H9 (cell line): ENCODE results near the gene RRAD. TPM values are rescaled to one million over a fixed set of nuclear protein-coding genes. Genes with fewer than 3 reads are reported as not detected.

Experiments
- DNase-seq: peaks from one replicate; pipeline ENCODE4 v3.0.0-alpha.2; 2017
- H2AFZ ChIP-seq: one replicate; pipeline ENCODE4 v1.6.1; 2013; ENCODE audit warnings: mild to moderate bottlenecking, low read length, control low read depth, moderate library complexity
- H2AK5ac ChIP-seq: 2 replicates; pipeline ENCODE4 v1.6.1; 2013; ENCODE audit warnings: low read length, control low read depth, mixed read lengths; ENCODE audit not compliant: insufficient read length
- H2BK120ac ChIP-seq: one replicate; pipeline ENCODE4 v1.6.1; 2013; ENCODE audit warnings: low read depth, mild to moderate bottlenecking, low read length, control low read depth, inconsistent platforms; ENCODE audit not compliant: poor library complexity, severe bottlenecking
- H2BK12ac ChIP-seq: 2 replicates; pipeline ENCODE4 v1.6.1; 2013; ENCODE audit warnings: low read length, control low read depth, mixed read lengths, low read depth; ENCODE audit not compliant: insufficient read length
- H2BK15ac ChIP-seq: 2 replicates; pipeline ENCODE4 v1.6.1; 2013; ENCODE audit warnings: low read depth, low read length, control low read depth
- H2BK20ac ChIP-seq: one replicate; pipeline ENCODE4 v1.6.1; 2013; ENCODE audit warnings: low read depth, mild to moderate bottlenecking, low read length, control low read depth, inconsistent platforms; ENCODE audit not compliant: poor library complexity, severe bottlenecking
- H2BK5ac ChIP-seq: 2 replicates; pipeline ENCODE4 v1.6.1; 2013; ENCODE audit warnings: low read length, control low read depth, mixed read lengths; ENCODE audit not compliant: insufficient read length
- H3K14ac ChIP-seq: 2 replicates; pipeline ENCODE4 v1.6.1; 2013; ENCODE audit warnings: low read length, control low read depth; ENCODE audit not compliant: insufficient read depth
- H3K18ac ChIP-seq: 2 replicates; pipeline ENCODE4 v1.6.1; 2013; ENCODE audit warnings: low read depth, mild to moderate bottlenecking, mixed read lengths, low read length, control low read depth; ENCODE audit not compliant: insufficient read length
- H3K23ac ChIP-seq: 2 replicates; pipeline ENCODE4 v1.6.1; 2013; ENCODE audit warnings: low read length, control low read depth, mixed read lengths, low read depth; ENCODE audit not compliant: insufficient read length
- H3K23me2 ChIP-seq: 2 replicates; pipeline ENCODE4 v1.6.1; 2013; ENCODE audit warnings: low read depth, mild to moderate bottlenecking, mixed read lengths, low read length, control low read depth; ENCODE audit not compliant: insufficient read length, poor library complexity, severe bottlenecking
- H3K27ac ChIP-seq: 2 replicates; pipeline ENCODE4 v1.5.1; 2013; ENCODE audit warnings: low read length, control low read depth, mixed read lengths, low read depth; ENCODE audit not compliant: insufficient read length
- H3K27me3 ChIP-seq: 2 replicates; pipeline ENCODE4 v1.6.1; 2013; ENCODE audit warnings: low read length, control low read depth, inconsistent platforms; ENCODE audit not compliant: insufficient read depth
- H3K4ac ChIP-seq: 2 replicates; pipeline ENCODE4 v1.6.1; 2013; ENCODE audit warnings: low read depth, mild to moderate bottlenecking, control low read depth, inconsistent platforms, low read length, moderate library complexity
- H3K4me1 ChIP-seq: 2 replicates; pipeline ENCODE4 v1.6.1; 2013; ENCODE audit warnings: low read length, control low read depth, inconsistent platforms; ENCODE audit not compliant: insufficient read depth
- H3K4me2 ChIP-seq: 2 replicates; pipeline ENCODE4 v1.6.1; 2013; ENCODE audit warnings: low read length, control low read depth, mixed read lengths; ENCODE audit not compliant: insufficient read length, insufficient read depth
- H3K56ac ChIP-seq: 2 replicates; pipeline ENCODE4 v1.6.1; 2013; ENCODE audit warnings: low read depth, mild to moderate bottlenecking, mixed read lengths, low read length, control low read depth; ENCODE audit not compliant: insufficient read length
- H3K79me1 ChIP-seq: 2 replicates; pipeline ENCODE4 v1.6.1; 2013; ENCODE audit warnings: low read depth, mild to moderate bottlenecking, moderate library complexity, low read length, control low read depth, inconsistent platforms; ENCODE audit not compliant: insufficient read depth, poor library complexity, severe bottlenecking
- H3K79me2 ChIP-seq: 2 replicates; pipeline ENCODE4 v1.6.1; 2013; ENCODE audit warnings: low read length, control low read depth, inconsistent platforms; ENCODE audit not compliant: insufficient read depth
- H3K9ac ChIP-seq: 2 replicates; pipeline ENCODE4 v1.6.1; 2013; ENCODE audit warnings: low read length, control low read depth, mixed read lengths; ENCODE audit not compliant: insufficient read length; ENCODE audit errors: extremely low read depth
- H3K9me3 ChIP-seq: one replicate; pipeline ENCODE4 v1.6.1; 2013; ENCODE audit warnings: low read depth, low read length, inconsistent platforms; ENCODE audit not compliant: control insufficient read depth
- H3T11ph ChIP-seq: one replicate; pipeline ENCODE4 v1.6.1; 2013; ENCODE audit warnings: mild to moderate bottlenecking, low read length, control low read depth, inconsistent platforms
- H4K20me1 ChIP-seq: one replicate; pipeline ENCODE4 v1.6.1; 2013; ENCODE audit not compliant: control insufficient read depth, insufficient read length, insufficient read depth
- H4K5ac ChIP-seq: 2 replicates; pipeline ENCODE4 v1.6.1; 2013; ENCODE audit warnings: low read depth, mild to moderate bottlenecking, mixed read lengths, low read length, control low read depth; ENCODE audit not compliant: insufficient read length
- H4K8ac ChIP-seq: replicated peaks from 2 replicates; pipeline ENCODE4 v1.6.1; 2013; ENCODE audit warnings: low read length, control low read depth, mixed read lengths, low read depth; ENCODE audit not compliant: insufficient read length
- H4K91ac ChIP-seq: 2 replicates; pipeline ENCODE4 v1.6.1; 2013; ENCODE audit warnings: low read depth, mild to moderate bottlenecking, moderate library complexity, mixed read lengths, low read length, control low read depth; ENCODE audit not compliant: insufficient read length
- H3K27ac Mint-ChIP-seq, 3 experiments: 2 replicates in 2 of 3; 3 replicates in 1 of 3; pipeline ENCODE4 v1.8.0; 2020 to 2021; ENCODE audit warnings: mixed read lengths in 3 of 3, mild to moderate bottlenecking in 1 of 3, moderate library complexity in 1 of 3
- H3K27me3 Mint-ChIP-seq: 2 replicates; pipeline ENCODE4 v1.8.0; 2021; ENCODE audit warnings: low read depth, mild to moderate bottlenecking, moderate library complexity, mixed read lengths
- H3K36me3 Mint-ChIP-seq, 3 experiments: 2 replicates in 2 of 3; 3 replicates in 1 of 3; pipeline ENCODE4 v1.8.0; 2020 to 2021; ENCODE audit warnings: low read depth in 3 of 3, mixed read lengths in 3 of 3; ENCODE audit not compliant: insufficient read depth in 1 of 3
- H3K4me1 Mint-ChIP-seq, 2 experiments: 2 replicates each; pipeline ENCODE4 v1.8.0; 2020; ENCODE audit warnings: mixed read lengths in 2 of 2
- H3K4me3 Mint-ChIP-seq, 2 experiments: 2 replicates in 1 of 2; 3 replicates in 1 of 2; pipeline ENCODE4 v1.8.0; 2020 to 2021; ENCODE audit warnings: mild to moderate bottlenecking in 2 of 2, mixed read lengths in 2 of 2, moderate library complexity in 1 of 2
- H3K9me3 Mint-ChIP-seq, 2 experiments: 2 replicates in 1 of 2; 3 replicates in 1 of 2; pipeline ENCODE4 v1.8.0; 2020; ENCODE audit warnings: mild to moderate bottlenecking in 2 of 2, mixed read lengths in 2 of 2, moderate library complexity in 1 of 2
- WGBS: extraction: QIAGEN DNeasy Blood & Tissue Kit; methylation state at CpG from one replicate; pipeline ENCODE4 v1.1.7; 2013; ENCODE audit warnings: missing lambda C conversion rate, low lambda C conversion rate, mixed read lengths; ENCODE audit not compliant: insufficient read length; ENCODE audit errors: extremely low coverage; 5-methylcytosine and 5-hydroxymethylcytosine counted together
- total RNA-seq: library from RNA; stranded (reverse); gene quantifications from 2 replicates; pipeline ENCODE4 v1.2.1, GENCODE V29; 2021
- TF ChIP-seq, protein P1 (sequence below): fragments of 200-600 bp; sonication (generic); conservative IDR thresholded peaks from 3 replicates; pipeline ENCODE4 v1.8.0; 2021; ENCODE audit warnings: antibody characterized with exemption, mild to moderate bottlenecking

Gene RRAD
- total RNA-seq, 1 experiment from 2014 or later: 0.72 TPM

DNA sequence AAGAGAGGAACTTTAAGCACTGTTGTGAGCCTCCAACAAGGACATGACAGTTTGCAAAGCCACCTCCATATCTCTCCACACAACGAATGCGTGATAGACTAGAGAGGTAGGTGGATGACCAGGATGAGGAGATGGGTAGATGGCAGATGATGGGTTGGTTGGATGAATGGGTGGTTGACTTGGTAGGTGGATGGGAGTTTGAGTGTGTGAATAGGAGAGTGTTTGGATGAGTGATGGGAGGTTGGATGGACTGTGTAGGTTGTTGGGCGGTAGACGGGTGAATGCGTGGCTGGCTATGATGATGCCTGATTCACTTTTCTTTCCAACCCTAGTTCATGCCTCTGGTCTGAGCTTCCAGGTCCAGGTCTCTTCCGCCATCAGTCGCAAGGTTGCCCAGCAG lies 10.8 kb downstream of the RRAD start:
- Histone ChIP-seq H2BK12ac (no peak overlapping the region), H3K56ac (no peak overlapping the region), H4K20me1 (no peaks in the 10 kb centered on the region), H3K79me1 (no peaks in the 10 kb centered on the region), H3K4me2 (no peak overlapping the region), H3K9ac (no peak overlapping the region), H3T11ph (no peak overlapping the region), H3K18ac (no peak overlapping the region), H2BK20ac (no peak overlapping the region), H2AFZ (no peak overlapping the region), H3K27ac (no peak overlapping the region), H2BK5ac (no peak overlapping the region), H4K8ac (no peak overlapping the region), H2BK15ac (no peak overlapping the region), H3K14ac (no peak overlapping the region), H3K79me2 (no peaks in the 10 kb centered on the region), H2BK120ac (no peak overlapping the region), H3K4me1 (no peaks in the 10 kb centered on the region), H3K27me3 (no peaks in the 10 kb centered on the region), H3K4ac (no peak overlapping the region), H2AK5ac (no peak overlapping the region), H3K23ac (no peak overlapping the region), H3K9me3 (no peaks in the 10 kb centered on the region), H4K5ac (no peak overlapping the region), H3K23me2 (no peaks in the 10 kb centered on the region), H4K91ac (no peak overlapping the region)
- no peak for DNase-seq
- 100% methylated on average over 2 of the region's 7 CpGs for WGBS
- Mint-ChIP-seq H3K27me3 (peaks cover 34% of the 10 kb centered on the region), H3K27ac (no peak overlapping the region), H3K36me3 (no peaks in the 10 kb centered on the region; a peak in 1 of 7 replicates), H3K4me3 (no peak overlapping the region), H3K9me3 (no peaks in the 10 kb centered on the region), H3K4me1 (peaks cover 0 to 5% of the 10 kb centered on the region in 2 experiments; a peak in 2 of 4 replicates)
- TF ChIP-seq, protein P1, sequence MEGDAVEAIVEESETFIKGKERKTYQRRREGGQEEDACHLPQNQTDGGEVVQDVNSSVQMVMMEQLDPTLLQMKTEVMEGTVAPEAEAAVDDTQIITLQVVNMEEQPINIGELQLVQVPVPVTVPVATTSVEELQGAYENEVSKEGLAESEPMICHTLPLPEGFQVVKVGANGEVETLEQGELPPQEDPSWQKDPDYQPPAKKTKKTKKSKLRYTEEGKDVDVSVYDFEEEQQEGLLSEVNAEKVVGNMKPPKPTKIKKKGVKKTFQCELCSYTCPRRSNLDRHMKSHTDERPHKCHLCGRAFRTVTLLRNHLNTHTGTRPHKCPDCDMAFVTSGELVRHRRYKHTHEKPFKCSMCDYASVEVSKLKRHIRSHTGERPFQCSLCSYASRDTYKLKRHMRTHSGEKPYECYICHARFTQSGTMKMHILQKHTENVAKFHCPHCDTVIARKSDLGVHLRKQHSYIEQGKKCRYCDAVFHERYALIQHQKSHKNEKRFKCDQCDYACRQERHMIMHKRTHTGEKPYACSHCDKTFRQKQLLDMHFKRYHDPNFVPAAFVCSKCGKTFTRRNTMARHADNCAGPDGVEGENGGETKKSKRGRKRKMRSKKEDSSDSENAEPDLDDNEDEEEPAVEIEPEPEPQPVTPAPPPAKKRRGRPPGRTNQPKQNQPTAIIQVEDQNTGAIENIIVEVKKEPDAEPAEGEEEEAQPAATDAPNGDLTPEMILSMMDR: no peak
